Lower leg skin (tissue), 3 donors: ENCODE measurements around the gene ATG7.

ENCODE experiments used
- POLR2A ChIP-seq, 2 donors: fragments of 450-650 bp; IDR thresholded peaks; one replicate each; pipeline ENCODE4 v1.6.1; 2016 to 2017; ENCODE audit warnings: antibody characterized with exemption in 2 of 2, mild to moderate bottlenecking in 1 of 2, moderate library complexity in 1 of 2
- TF ChIP-seq, protein P1 (sequence below), 3 donors: fragments of 450-650 bp; IDR thresholded peaks; one replicate each; pipeline ENCODE4 v1.5.1; 2016; ENCODE audit warnings: antibody characterized with exemption in 3 of 3, mild to moderate bottlenecking in 3 of 3, moderate library complexity in 2 of 3

DNA sequence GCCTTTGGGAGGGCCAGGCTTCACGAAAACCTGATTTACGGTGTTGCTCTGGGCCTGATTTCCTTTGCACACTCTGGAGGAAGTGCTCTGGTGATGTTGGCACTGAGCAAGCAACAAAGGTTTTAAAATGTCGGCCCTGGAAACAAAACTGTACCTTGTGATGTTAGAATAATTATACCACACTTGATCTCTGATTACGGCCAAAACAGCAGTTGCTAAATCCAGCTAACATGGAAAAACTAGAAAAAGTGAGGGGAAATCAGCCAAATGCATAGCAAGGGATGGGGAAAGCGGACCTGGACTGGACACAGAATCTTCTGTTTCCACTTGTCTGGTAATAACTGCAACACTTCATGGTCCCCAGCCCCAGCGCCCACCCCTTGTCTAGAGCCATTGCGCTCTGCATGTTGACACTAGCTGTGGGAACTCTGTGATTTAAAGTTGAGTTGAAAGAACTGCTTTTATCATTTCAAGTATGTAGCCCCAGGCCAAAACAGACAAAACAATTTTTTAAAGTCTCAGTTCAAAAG lies 251.4 kb downstream of the ATG7 start:
- TF ChIP-seq, protein P1, sequence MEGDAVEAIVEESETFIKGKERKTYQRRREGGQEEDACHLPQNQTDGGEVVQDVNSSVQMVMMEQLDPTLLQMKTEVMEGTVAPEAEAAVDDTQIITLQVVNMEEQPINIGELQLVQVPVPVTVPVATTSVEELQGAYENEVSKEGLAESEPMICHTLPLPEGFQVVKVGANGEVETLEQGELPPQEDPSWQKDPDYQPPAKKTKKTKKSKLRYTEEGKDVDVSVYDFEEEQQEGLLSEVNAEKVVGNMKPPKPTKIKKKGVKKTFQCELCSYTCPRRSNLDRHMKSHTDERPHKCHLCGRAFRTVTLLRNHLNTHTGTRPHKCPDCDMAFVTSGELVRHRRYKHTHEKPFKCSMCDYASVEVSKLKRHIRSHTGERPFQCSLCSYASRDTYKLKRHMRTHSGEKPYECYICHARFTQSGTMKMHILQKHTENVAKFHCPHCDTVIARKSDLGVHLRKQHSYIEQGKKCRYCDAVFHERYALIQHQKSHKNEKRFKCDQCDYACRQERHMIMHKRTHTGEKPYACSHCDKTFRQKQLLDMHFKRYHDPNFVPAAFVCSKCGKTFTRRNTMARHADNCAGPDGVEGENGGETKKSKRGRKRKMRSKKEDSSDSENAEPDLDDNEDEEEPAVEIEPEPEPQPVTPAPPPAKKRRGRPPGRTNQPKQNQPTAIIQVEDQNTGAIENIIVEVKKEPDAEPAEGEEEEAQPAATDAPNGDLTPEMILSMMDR (IDR thresholded peaks at IDR 0.05): no peak
- TF ChIP-seq POLR2A (IDR thresholded peaks at IDR 0.05): no peak
